ENCODE measurements around the gene TMEM108. TPM values are rescaled to one million over a fixed set of nuclear protein-coding genes. Genes with fewer than 3 reads are reported as not detected.

TMEM108 gene
- total and polyA plus RNA-seq, 10 of the 15 experiments (the other 5 are each of a cell fraction or from before 2014, with no cell fraction given): 0.02 to 0.58 (median 0.12) TPM; not detected in 5

- no peaks in the 10 kb centered on the region for H4K20me1 ChIP-seq (ENCODE audit: control insufficient read depth, insufficient read depth)
- no peaks in the 10 kb centered on the region for H3K9me3 ChIP-seq (replicated peaks; ENCODE audit: control insufficient read depth, insufficient read depth, low read length)
- H3K79me2 ChIP-seq (ENCODE audit: control insufficient read depth, insufficient read depth, low read length): no peaks in the 10 kb centered on the region
- peak; percentile 75 for TF ChIP-seq JUNB (IDR thresholded peaks at IDR 0.05)
- TF ChIP-seq SPI1 (IDR thresholded peaks at IDR 0.05; ENCODE audit: borderline replicate concordance, insufficient read depth, low read depth, low read length): no peak
- peak; percentile 52; the same call in 1 of the 2 replicates for TF ChIP-seq PAX5 (IDR thresholded peaks at IDR 0.05; ENCODE audit: borderline replicate concordance, low read depth, low read length)
- TF ChIP-seq IKZF2 (IDR thresholded peaks at IDR 0.05): 0 out of 4 replicates have a peak, but pooled peaks of 1 of the 2 experiments have one; percentile 20
- TF ChIP-seq IRF4 (IDR thresholded peaks at IDR 0.05; ENCODE audit: low read depth, low read length): peak; percentile 39; the same call in 1 of the 2 replicates
- no peak for TF ChIP-seq BCL11A (IDR thresholded peaks at IDR 0.05; ENCODE audit: low read depth, low read length)
- no peak for TF ChIP-seq TCF3 (IDR thresholded peaks at IDR 0.05; ENCODE audit: borderline replicate concordance, insufficient read depth, low read depth, low read length)
- no peak for TF ChIP-seq RAD21 (IDR thresholded peaks at IDR 0.05; ENCODE audit: insufficient read depth, low read depth, low read length)
- 0 out of 2 replicates have a peak, but pooled peaks have one; percentile 13 for TF ChIP-seq JUND (IDR thresholded peaks at IDR 0.05; ENCODE audit: low read depth, low read length)
- no peak for TF ChIP-seq RB1 (IDR thresholded peaks at IDR 0.05; ENCODE audit: borderline replicate concordance)
- no peak overlapping the region for H3K4me3 ChIP-seq
- peak; percentile 90 for ATAC-seq
- DNase-seq (ENCODE audit: low read depth, low spot score): peak; percentile 19
- H3K36me3 ChIP-seq (ENCODE audit: control insufficient read depth in 2 of 2, insufficient read depth in 2 of 2, low read length in 1 of 2): no peaks in the 10 kb centered on the region
- ChIA-PET RAD21 (ENCODE audit: unreplicated experiment) (no interaction called here), SMC1A (ENCODE audit: uncharacterized antibody, unreplicated experiment) (interaction anchor here (1.1 kb wide), 1 partner anchor 254 kb away, joined by 3 read pairs; no protein-coding TSS in a partner anchor), POLR2A (no interaction called here), CTCF (no interaction called here)
- BruUV-seq (replicated peaks): no TSS peak
- H3K27ac ChIP-seq (ENCODE audit: control insufficient read depth, insufficient read depth): no peak overlapping the region
- H3K4me1 ChIP-seq (ENCODE audit: control insufficient read depth, insufficient read depth, low read length): no peaks in the 10 kb centered on the region; the same call in 1 of the 2 replicates
- in situ Hi-C loops (cut with MboI) (no loop called here), intact Hi-C loops (cut with micrococcal nuclease; ENCODE audit: unreplicated experiment) (loop anchor here (10.0 kb wide), 1 partner anchor 571 kb away; the partner anchor contains the start of gene NPHP3)
- no peak overlapping the region for H2AFZ ChIP-seq (ENCODE audit: control insufficient read depth, low read depth, low read length)
- WGBS (ENCODE audit: insufficient coverage, insufficient replicate concordance, low lambda C conversion rate, missing lambda C conversion rate): 11% methylated on average over 4 of the region's 4 CpGs
- no peak overlapping the region for H3K9ac ChIP-seq (ENCODE audit: control insufficient read depth, insufficient read depth, low read length)
- no peaks in the 10 kb centered on the region; a peak in 1 of 4 replicates for H3K27me3 ChIP-seq (replicated peaks in 1 of 2; ENCODE audit: control insufficient read depth in 2 of 2, insufficient read depth in 2 of 2, low read length in 1 of 2)
- FAIRE-seq: no peak
- no peak overlapping the region for H3K4me2 ChIP-seq (ENCODE audit: control insufficient read depth, insufficient read depth)
These were observed 257.2 kb downstream of the TMEM108 start for GRCh38 chr3:133295199-133295901.

Data from GM12878 (cell line).